ENCODE results near the gene ROBO1. TPM values are rescaled to one million over a fixed set of nuclear protein-coding genes. Genes with fewer than 3 reads are reported as not detected.

ROBO1 gene
- total RNA-seq, 2 experiments from 2014 or later = 3.0 to 3.1 TPM

- Mint-ChIP-seq H3K27me3 (ENCODE audit: low read depth) (no peaks in the 10 kb centered on the region), H3K9me3 (ENCODE audit: insufficient read depth) (peaks cover 10% of the 10 kb centered on the region), H3K4me3 (no peak overlapping the region), H3K27ac (no peak overlapping the region), H3K36me3 (ENCODE audit: low read depth) (no peaks in the 10 kb centered on the region), H3K4me1 (ENCODE audit: low read depth) (no peaks in the 10 kb centered on the region)
- no peak for DNase-seq
- POLR2A ChIA-PET = no interaction called here
- CTCF ChIA-PET = no interaction called here
- ATAC-seq = no peak
Measured at GRCh38 chr3:79661896-79662295, 105.9 kb downstream of the ROBO1 start.

- CTCF ChIA-PET = no interaction called here
- Mint-ChIP-seq H3K9me3 (ENCODE audit: insufficient read depth) (peaks cover 10% of the 10 kb centered on the region), H3K27me3 (ENCODE audit: low read depth) (no peaks in the 10 kb centered on the region), H3K36me3 (ENCODE audit: low read depth) (no peaks in the 10 kb centered on the region), H3K27ac (no peak overlapping the region), H3K4me1 (ENCODE audit: low read depth) (no peaks in the 10 kb centered on the region), H3K4me3 (no peak overlapping the region)
- DNase-seq (no peak), ATAC-seq (no peak)
- POLR2A ChIA-PET = no interaction called here
Measured at GRCh38 chr3:79657076-79657475, 110.7 kb downstream of the ROBO1 start.

GRCh38 chr3:79654019-79654418 is 113.8 kb downstream of the ROBO1 start:
- Mint-ChIP-seq H3K27ac (no peak overlapping the region), H3K4me3 (no peak overlapping the region), H3K9me3 (ENCODE audit: insufficient read depth) (no peaks in the 10 kb centered on the region), H3K36me3 (ENCODE audit: low read depth) (no peaks in the 10 kb centered on the region), H3K27me3 (ENCODE audit: low read depth) (no peaks in the 10 kb centered on the region), H3K4me1 (ENCODE audit: low read depth) (no peaks in the 10 kb centered on the region)
- ChIA-PET POLR2A (no interaction called here), CTCF (no interaction called here)
- ATAC-seq = no peak
- DNase-seq = no peak

- no peaks in the 10 kb centered on the region for H3K9me3 Mint-ChIP-seq (ENCODE audit: insufficient read depth)
- H3K36me3 Mint-ChIP-seq (ENCODE audit: low read depth) = no peaks in the 10 kb centered on the region
- no peak for ATAC-seq
- H3K27ac Mint-ChIP-seq = no peak overlapping the region
- no peak for DNase-seq
- ChIA-PET CTCF (no interaction called here), POLR2A (no interaction called here)
- H3K4me1 Mint-ChIP-seq (ENCODE audit: low read depth) = no peaks in the 10 kb centered on the region
- no peak overlapping the region for H3K4me3 Mint-ChIP-seq
- no peaks in the 10 kb centered on the region for H3K27me3 Mint-ChIP-seq (ENCODE audit: low read depth)
Measured at GRCh38 chr3:79653266-79653830, 114.5 kb downstream of the ROBO1 start.

- DNase-seq = no peak
- Mint-ChIP-seq H3K9me3 (ENCODE audit: insufficient read depth) (no peaks in the 10 kb centered on the region), H3K4me3 (no peak overlapping the region), H3K4me1 (ENCODE audit: low read depth) (no peaks in the 10 kb centered on the region), H3K27me3 (ENCODE audit: low read depth) (no peaks in the 10 kb centered on the region), H3K36me3 (ENCODE audit: low read depth) (no peaks in the 10 kb centered on the region), H3K27ac (no peak overlapping the region)
- ChIA-PET POLR2A (no interaction called here), CTCF (no interaction called here)
- ATAC-seq = no peak
Measured at GRCh38 chr3:79651536-79652065, 116.2 kb downstream of the ROBO1 start.

- H3K9me3 Mint-ChIP-seq (ENCODE audit: insufficient read depth) = peaks cover 14% of the 10 kb centered on the region
- H3K27me3 Mint-ChIP-seq (ENCODE audit: low read depth) = no peaks in the 10 kb centered on the region
- DNase-seq (no peak), ATAC-seq (no peak)
- no peaks in the 10 kb centered on the region for H3K36me3 Mint-ChIP-seq (ENCODE audit: low read depth)
- ChIA-PET CTCF (no interaction called here), POLR2A (no interaction called here)
- no peak overlapping the region for H3K27ac Mint-ChIP-seq
- no peaks in the 10 kb centered on the region for H3K4me1 Mint-ChIP-seq (ENCODE audit: low read depth)
- no peak overlapping the region for H3K4me3 Mint-ChIP-seq
Measured at GRCh38 chr3:79639855-79640254, 127.9 kb downstream of the ROBO1 start.

- ChIA-PET POLR2A (no interaction called here), CTCF (no interaction called here)
- Mint-ChIP-seq H3K36me3 (ENCODE audit: low read depth) (no peaks in the 10 kb centered on the region), H3K27me3 (ENCODE audit: low read depth) (no peaks in the 10 kb centered on the region), H3K4me1 (ENCODE audit: low read depth) (no peaks in the 10 kb centered on the region), H3K9me3 (ENCODE audit: insufficient read depth) (peaks cover 22% of the 10 kb centered on the region), H3K27ac (no peak overlapping the region), H3K4me3 (no peak overlapping the region)
- DNase-seq (no peak), ATAC-seq (no peak)
Measured at GRCh38 chr3:79636372-79636771, 131.4 kb downstream of the ROBO1 start.

GRCh38 chr3:79632842-79633241 is 135.0 kb downstream of the ROBO1 start:
- ATAC-seq (no peak), DNase-seq (no peak)
- no peak overlapping the region for H3K27ac Mint-ChIP-seq
- CTCF ChIA-PET = no interaction called here
- no peaks in the 10 kb centered on the region for H3K27me3 Mint-ChIP-seq (ENCODE audit: low read depth)
- POLR2A ChIA-PET = no interaction called here
- H3K4me1 Mint-ChIP-seq (ENCODE audit: low read depth) = no peaks in the 10 kb centered on the region
- H3K4me3 Mint-ChIP-seq = no peak overlapping the region
- H3K36me3 Mint-ChIP-seq (ENCODE audit: low read depth) = no peaks in the 10 kb centered on the region
- H3K9me3 Mint-ChIP-seq (ENCODE audit: insufficient read depth) = peaks cover 14% of the 10 kb centered on the region

GRCh38 chr3:79618883-79619282 is 148.9 kb downstream of the ROBO1 start:
- DNase-seq (no peak), ATAC-seq (no peak)
- Mint-ChIP-seq H3K4me1 (ENCODE audit: low read depth) (no peaks in the 10 kb centered on the region), H3K36me3 (ENCODE audit: low read depth) (no peaks in the 10 kb centered on the region), H3K9me3 (ENCODE audit: insufficient read depth) (peaks cover 52% of the 10 kb centered on the region), H3K27me3 (ENCODE audit: low read depth) (no peaks in the 10 kb centered on the region), H3K4me3 (no peak overlapping the region), H3K27ac (no peak overlapping the region)
- CTCF ChIA-PET = no interaction called here
- POLR2A ChIA-PET = no interaction called here

- H3K36me3 Mint-ChIP-seq (ENCODE audit: low read depth) = no peaks in the 10 kb centered on the region
- no peaks in the 10 kb centered on the region for H3K27me3 Mint-ChIP-seq (ENCODE audit: low read depth)
- H3K9me3 Mint-ChIP-seq (ENCODE audit: insufficient read depth) = peaks cover 7% of the 10 kb centered on the region
- no peak for DNase-seq
- POLR2A ChIA-PET = no interaction called here
- CTCF ChIA-PET = no interaction called here
- no peaks in the 10 kb centered on the region for H3K4me1 Mint-ChIP-seq (ENCODE audit: low read depth)
- H3K27ac Mint-ChIP-seq = no peak overlapping the region
- ATAC-seq = no peak
- H3K4me3 Mint-ChIP-seq = no peak overlapping the region
Measured at GRCh38 chr3:79606414-79606813, 161.4 kb downstream of the ROBO1 start.

- ATAC-seq (no peak), DNase-seq (no peak)
- H3K27ac Mint-ChIP-seq = no peak overlapping the region
- POLR2A ChIA-PET = no interaction called here
- H3K9me3 Mint-ChIP-seq (ENCODE audit: insufficient read depth) = peaks cover 5% of the 10 kb centered on the region
- H3K4me1 Mint-ChIP-seq (ENCODE audit: low read depth) = no peaks in the 10 kb centered on the region
- no peaks in the 10 kb centered on the region for H3K36me3 Mint-ChIP-seq (ENCODE audit: low read depth)
- no peaks in the 10 kb centered on the region for H3K27me3 Mint-ChIP-seq (ENCODE audit: low read depth)
- CTCF ChIA-PET = no interaction called here
- no peak overlapping the region for H3K4me3 Mint-ChIP-seq
Measured at GRCh38 chr3:79604681-79605080, 163.1 kb downstream of the ROBO1 start.

- no peak for ATAC-seq
- Mint-ChIP-seq H3K4me3 (no peak overlapping the region), H3K27me3 (ENCODE audit: low read depth) (no peaks in the 10 kb centered on the region), H3K27ac (no peak overlapping the region), H3K9me3 (ENCODE audit: insufficient read depth) (peaks cover 5% of the 10 kb centered on the region), H3K36me3 (ENCODE audit: low read depth) (no peaks in the 10 kb centered on the region), H3K4me1 (ENCODE audit: low read depth) (no peaks in the 10 kb centered on the region)
- no peak for DNase-seq
- POLR2A ChIA-PET = no interaction called here
- CTCF ChIA-PET = no interaction called here
Measured at GRCh38 chr3:79602385-79602784, 165.4 kb downstream of the ROBO1 start.

GRCh38 chr3:79598594-79598993 is 169.2 kb downstream of the ROBO1 start:
- ATAC-seq (no peak), DNase-seq (no peak)
- no peak overlapping the region for H3K27ac Mint-ChIP-seq
- no peaks in the 10 kb centered on the region for H3K4me1 Mint-ChIP-seq (ENCODE audit: low read depth)
- ChIA-PET POLR2A (no interaction called here), CTCF (no interaction called here)
- no peak overlapping the region for H3K4me3 Mint-ChIP-seq
- H3K9me3 Mint-ChIP-seq (ENCODE audit: insufficient read depth) = peaks cover 9% of the 10 kb centered on the region
- H3K27me3 Mint-ChIP-seq (ENCODE audit: low read depth) = no peaks in the 10 kb centered on the region
- H3K36me3 Mint-ChIP-seq (ENCODE audit: low read depth) = no peaks in the 10 kb centered on the region

Measured in activated CD8-positive, alpha-beta T cell treated with anti-CD3 and anti-CD28 coated beads, Interleukin-2, amount 10 ng/mL, durations not matched to agents 7 days and 5 days (primary cell).